GM18858 (cell line): Measurements from ENCODE around the gene TTF2.
"Not testable (repeated sequence)": the region's sequence is repeated elsewhere in the genome, so short reads cannot be mapped to it uniquely, and the experiment has no call there.

ENCODE experiments used
- ATAC-seq: cut with Tn5 transposase; IDR thresholded peaks from one replicate; pipeline ENCODE4 v1.9.1; 2021; ENCODE audit not compliant: unreplicated experiment

The TTF2 gene

GRCh38 chr1:117119144-117119543, 59.0 kb downstream of the TTF2 start:
- not testable (repeated sequence) for ATAC-seq

DNA sequence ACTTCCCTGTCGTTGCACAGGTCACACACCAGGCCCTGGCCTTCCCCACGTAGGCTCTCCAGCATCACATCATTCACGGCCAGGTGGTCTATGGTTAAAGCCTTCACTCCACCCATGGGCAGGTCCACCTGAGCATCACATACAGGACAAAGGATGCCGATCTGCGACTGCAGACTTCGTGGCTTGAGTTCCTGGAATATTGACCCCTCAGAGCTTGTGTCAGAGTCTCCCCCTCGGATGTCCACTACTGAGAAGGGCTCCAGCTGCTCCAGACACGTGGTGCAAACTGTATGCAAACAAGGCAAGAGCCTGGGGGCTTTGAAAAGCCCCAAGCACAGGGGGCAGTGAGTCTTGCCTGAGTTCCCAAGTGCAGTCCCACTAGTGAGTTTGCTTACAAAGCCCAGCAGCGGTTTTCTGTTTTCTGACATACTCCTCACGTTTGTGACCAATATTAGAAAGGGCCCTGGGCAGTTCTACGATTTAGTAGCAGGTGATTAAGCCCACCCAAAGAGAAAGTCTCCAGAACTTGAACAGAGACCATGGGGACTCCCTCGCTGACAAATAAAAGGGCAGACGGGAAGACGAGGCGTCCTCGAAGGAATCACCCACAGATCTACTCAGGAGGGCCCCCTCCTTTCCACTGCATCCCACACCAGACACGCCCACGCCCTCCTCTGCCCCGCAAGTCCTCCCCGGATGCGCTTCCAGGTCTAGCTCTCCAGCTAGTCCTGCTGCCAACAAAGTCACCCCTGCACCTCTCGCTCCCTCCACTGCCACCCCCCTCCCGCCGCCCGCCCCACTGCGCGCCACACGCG, 60.9 kb downstream of the TTF2 start:
- ATAC-seq: no peak

GRCh38 chr1:117121589-117122329, 61.6 kb downstream of the TTF2 start, which contains the start of gene TRIM45:
Gene TRIM45 (minus strand): TSS chr1:117121749. CDS start chr1:117121201, 548 bp downstream.
- ATAC-seq: peak; percentile 72

GRCh38 chr1:117122330-117123025, 62.4 kb downstream of the TTF2 start:
- no peak for ATAC-seq

DNA sequence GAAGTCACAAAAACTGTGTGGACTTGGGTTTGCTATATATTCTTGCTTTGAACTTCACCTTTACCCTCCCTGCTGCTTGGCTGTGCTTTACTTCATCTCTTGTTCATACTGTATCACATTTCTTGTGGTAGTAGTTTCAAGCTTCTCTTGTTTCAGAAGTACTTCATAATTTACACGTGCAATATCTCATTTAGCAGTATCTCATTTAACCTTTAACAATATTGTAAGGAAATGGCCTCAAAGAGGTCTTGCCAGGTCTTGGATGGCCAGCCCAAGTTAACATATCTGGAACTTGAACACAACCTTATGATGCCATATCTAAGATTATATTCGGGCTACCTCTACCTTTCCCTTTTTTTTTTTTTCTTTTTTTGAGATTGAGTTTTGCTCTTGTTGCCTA, 63.1 kb downstream of the TTF2 start:
- no peak for ATAC-seq

GRCh38 chr1:117124661-117125060, 64.5 kb downstream of the TTF2 start:
- no peak for ATAC-seq

GRCh38 chr1:117127795-117128194, 67.7 kb downstream of the TTF2 start:
- no peak for ATAC-seq

DNA sequence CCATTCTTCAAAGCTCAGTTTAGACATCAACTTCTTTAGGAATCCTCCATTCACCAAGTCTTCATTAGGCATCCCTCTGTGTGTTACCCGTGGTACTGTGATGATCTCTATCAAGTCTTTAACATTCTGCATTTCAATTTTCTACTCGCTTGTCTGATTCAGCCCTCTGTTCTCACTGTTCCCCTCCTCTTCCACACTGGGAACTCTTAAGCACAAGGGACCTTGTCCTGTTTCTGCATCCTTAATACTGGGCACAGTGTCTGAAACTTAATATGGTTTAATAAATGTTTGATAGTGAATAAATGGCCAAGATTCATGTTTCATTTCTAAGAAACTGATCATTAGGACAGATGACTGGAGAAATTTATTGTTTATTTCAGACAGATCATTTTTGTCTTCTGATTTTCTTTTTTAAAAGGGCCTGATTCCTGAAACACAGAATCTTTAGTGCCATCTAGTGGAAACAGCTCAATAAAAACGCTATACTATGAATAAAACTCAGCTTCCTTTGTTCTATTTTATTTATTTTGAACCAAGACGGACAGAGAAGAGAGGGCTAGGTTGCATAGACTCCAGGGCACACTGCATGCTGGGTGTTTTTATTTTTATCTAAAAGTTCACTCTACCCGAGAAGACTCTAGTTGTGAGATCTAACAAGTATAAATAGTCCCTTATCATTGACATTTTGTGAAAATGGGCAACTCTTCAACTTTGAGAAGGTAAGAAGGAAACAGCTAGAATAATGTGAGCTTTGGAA, 68.4 kb downstream of the TTF2 start:
- no peak for ATAC-seq

- no peak for ATAC-seq
Observed at GRCh38 chr1:117130526-117130925, 70.4 kb downstream of the TTF2 start.

DNA sequence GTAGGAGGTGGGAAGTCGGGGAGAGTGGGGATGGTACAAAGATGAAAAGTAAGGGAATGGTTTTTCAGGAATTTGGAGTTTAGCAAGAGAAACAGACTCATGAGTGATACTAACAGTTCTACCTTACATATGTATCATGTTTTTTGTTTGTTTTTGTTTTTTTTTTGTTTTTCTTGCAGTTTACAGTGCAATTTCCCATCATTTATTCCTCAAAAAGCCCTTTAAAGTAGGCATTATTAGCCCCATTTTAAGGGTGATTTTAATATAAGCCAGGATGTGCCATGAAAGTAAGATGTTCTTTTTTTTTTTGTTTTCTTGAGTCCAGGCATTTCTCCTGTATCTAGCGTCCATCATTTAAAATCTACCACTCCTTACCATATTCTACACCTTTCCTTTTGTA, 75.2 kb downstream of the TTF2 start:
- no peak for ATAC-seq

GRCh38 chr1:117136749-117137148, 76.6 kb downstream of the TTF2 start:
- no peak for ATAC-seq

DNA sequence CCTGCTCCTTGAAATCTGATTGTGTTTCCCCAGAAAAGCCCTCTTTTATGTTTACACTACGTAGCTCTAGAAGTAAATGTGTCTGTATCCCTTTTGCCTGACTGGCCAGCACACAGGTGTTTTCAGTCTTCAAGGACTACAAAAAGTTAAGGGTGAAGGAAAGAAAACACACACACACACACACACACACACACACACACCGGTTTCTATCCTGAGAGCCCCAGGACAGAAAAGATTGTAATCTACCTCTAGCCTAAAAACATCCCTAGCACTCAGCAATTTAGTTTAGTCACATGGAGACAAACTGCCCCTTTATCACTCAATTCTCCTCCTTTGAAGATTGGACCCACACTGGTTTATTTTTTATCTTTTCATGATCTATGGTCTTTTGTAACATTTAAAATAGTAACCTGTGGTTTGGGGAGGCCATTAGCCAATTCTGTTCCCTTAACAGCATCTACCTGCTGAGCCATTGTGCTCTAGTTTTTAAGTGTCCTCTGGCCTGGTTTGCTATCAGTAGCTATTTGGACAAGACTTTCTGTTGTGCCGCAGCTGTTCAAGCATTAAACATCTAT, 77.2 kb downstream of the TTF2 start:
- no peak for ATAC-seq

- no peak for ATAC-seq
Observed at GRCh38 chr1:117138106-117138505, 78.0 kb downstream of the TTF2 start.

- ATAC-seq: no peak
Observed at GRCh38 chr1:117138561-117138960, 78.4 kb downstream of the TTF2 start.

DNA sequence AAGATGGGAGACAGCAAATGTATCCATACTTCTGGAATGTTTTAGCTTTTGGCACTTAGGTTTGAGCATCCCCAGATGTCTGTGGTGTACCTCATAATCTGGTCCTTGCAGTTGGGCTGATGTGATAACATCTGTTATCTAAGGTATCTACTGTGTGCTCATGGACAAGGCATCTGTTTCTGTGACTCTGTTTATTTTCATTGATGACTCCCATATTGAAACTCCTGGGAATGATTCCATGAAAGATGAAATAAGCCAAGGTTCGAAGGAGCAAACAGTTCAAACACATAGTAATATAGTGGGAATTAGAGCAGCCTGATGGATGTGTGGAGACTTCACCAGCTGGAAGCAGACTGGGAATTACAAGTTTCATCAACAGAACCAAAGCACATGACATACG, 82.1 kb downstream of the TTF2 start:
- no peak for ATAC-seq

GRCh38 chr1:117143172-117143571, 83.0 kb downstream of the TTF2 start:
- ATAC-seq: no peak

GRCh38 chr1:117143871-117144270, 83.7 kb downstream of the TTF2 start:
- ATAC-seq: no peak

- no peak for ATAC-seq
Observed at GRCh38 chr1:117146072-117146471, 85.9 kb downstream of the TTF2 start.

- no peak for ATAC-seq
Observed at GRCh38 chr1:117146575-117147340, 86.6 kb downstream of the TTF2 start.

DNA sequence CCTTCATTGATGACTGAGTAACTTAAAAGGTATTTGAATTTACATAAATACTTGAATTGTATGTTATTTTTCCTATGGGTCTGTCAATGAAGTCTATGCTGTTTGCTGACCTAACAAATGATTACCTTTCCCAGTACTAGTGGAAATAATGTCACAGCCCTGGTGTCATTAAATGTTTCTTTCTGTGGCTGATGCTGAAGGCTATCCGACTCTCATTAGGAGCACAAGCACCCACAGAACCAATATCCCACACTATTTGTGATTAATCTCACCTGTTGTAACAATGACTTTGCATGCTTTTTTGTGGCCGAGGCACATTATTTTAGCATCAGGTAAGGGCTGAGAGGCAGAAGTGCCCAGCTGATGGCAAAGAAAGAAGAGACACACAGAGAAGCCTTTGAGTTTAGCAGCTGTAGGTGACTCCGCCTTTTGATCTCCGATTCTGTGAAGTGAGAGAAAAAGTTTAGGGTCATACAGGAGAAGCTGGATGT, 87.3 kb downstream of the TTF2 start:
- ATAC-seq: no peak
